K562 (cell line): ENCODE measurements around the gene LIX1L. TPM values are rescaled to one million over a fixed set of nuclear protein-coding genes. Genes with fewer than 3 reads are reported as not detected.

Source experiments
- ATF7 ChIP-seq: fragments of 450-650 bp; IDR thresholded peaks from 2 replicates; pipeline ENCODE4 v1.7.1; 2014; ENCODE audit warnings: mild to moderate bottlenecking, moderate library complexity
- CBFA2T3 ChIP-seq: fragments of 450-650 bp; IDR thresholded peaks from 2 replicates; pipeline ENCODE4 v1.6.1; 2017
- DMBX1 ChIP-seq: fragments of 250-450 bp; sonication (Bioruptor Pico); IDR thresholded peaks from 2 replicates; pipeline ENCODE4 v1.8.0; 2022; ENCODE audit warnings: inconsistent platforms, mild to moderate bottlenecking, moderate library complexity, borderline replicate concordance
- FOXP1 ChIP-seq: sonication (generic); formaldehyde crosslinking; IDR thresholded peaks from 2 replicates; pipeline ENCODE4 v1.8.0; 2022; ENCODE audit warnings: mild to moderate bottlenecking, missing genetic modification reagents
- GATA2 ChIP-seq: sonication (generic); formaldehyde crosslinking; IDR thresholded peaks from 2 replicates; pipeline ENCODE4 v1.4.0; 2020; ENCODE audit warnings: mild to moderate bottlenecking, missing genetic modification reagents
- HES1 ChIP-seq: fragments of 450-650 bp; IDR thresholded peaks from 2 replicates; pipeline ENCODE4 v1.6.1; 2016; ENCODE audit warnings: low read depth, mild to moderate bottlenecking, moderate library complexity
- NR4A1 ChIP-seq, 2 experiments: fragments of 250-450 bp in 1 of 2; fragments of 450-650 bp in 1 of 2; sonication (Bioruptor Pico) in 1 of 2; IDR thresholded peaks; 2 replicates each; pipeline versions ENCODE4 v1.4.0 to v1.6.1; 2016 to 2020; ENCODE audit warnings: mild to moderate bottlenecking in 2 of 2, missing compliant biosample characterization in 1 of 2, missing genetic modification characterization in 1 of 2, moderate library complexity in 1 of 2
- NRF1 ChIP-seq, 2 experiments: fragments of 450-650 bp; IDR thresholded peaks in 1 of 2; conservative IDR thresholded peaks in 1 of 2; 2 replicates each; pipeline ENCODE4 v1.6.1; 2014; ENCODE audit warnings: mild to moderate bottlenecking in 2 of 2
- POLR2H ChIP-seq: IDR thresholded peaks from 2 replicates; pipeline ENCODE4 v1.6.1; 2016; ENCODE audit warnings: missing genetic modification characterization, low read depth, mild to moderate bottlenecking, control low read depth, missing compliant biosample characterization, moderate library complexity
- SAP30 ChIP-seq: fragments of 200-600 bp; sonication (generic); IDR thresholded peaks from 2 replicates; pipeline ENCODE4 v1.6.1; 2012; ENCODE audit warnings: borderline replicate concordance, low read depth, mild to moderate bottlenecking, moderate library complexity, low read length, control low read depth, inconsistent platforms; ENCODE audit not compliant: insufficient read depth, poor library complexity, severe bottlenecking
- ZKSCAN8 ChIP-seq: fragments of 200-800 bp; sonication (Bioruptor generic); IDR thresholded peaks from 2 replicates; pipeline ENCODE4 v1.6.1; 2016; ENCODE audit warnings: missing genetic modification characterization, missing compliant biosample characterization
- ZNF609 ChIP-seq: sonication (generic); formaldehyde crosslinking; IDR thresholded peaks from 2 replicates; pipeline ENCODE4 v1.8.1; 2023; ENCODE audit warnings: missing genetic modification reagents, mild to moderate bottlenecking, borderline replicate concordance
- ZNF699 ChIP-seq: fragments of 250-450 bp; sonication (Bioruptor Pico); IDR thresholded peaks from 2 replicates; pipeline ENCODE4 v1.8.0; 2021; ENCODE audit warnings: mild to moderate bottlenecking, moderate library complexity; ENCODE audit not compliant: insufficient replicate concordance
- polyA plus RNA-seq, 8 experiments: library from polyadenylated mRNA; depleted of rRNA in 4 of 8; stranded (reverse) in 5 of 8; unstranded in 3 of 8; fragments of >200 nt; fragmentation: Nextera tagmentation in 2 of 8; fragmentation: Illumina TruSeq in 1 of 8; extraction: Ambion mirVana in 2 of 8; extraction: Trizol in 1 of 8; gene quantifications; 2 replicates each; pipeline versions ENCODE4 v1.2.1 to v1.2.3, GENCODE V29; 2011 to 2014; ENCODE audit warnings: inconsistent platforms in 1 of 8, missing spikeins in 1 of 8
- total RNA-seq, 7 experiments: library from RNA; depleted of rRNA in 6 of 7; stranded (reverse); fragments of >200 nt in 6 of 7; fragmentation: Illumina TruSeq in 2 of 7; extraction: Trizol in 2 of 7; gene quantifications; 2 replicates each; pipeline versions ENCODE4 v1.2.1 to v1.2.3, GENCODE V29; 2011 to 2021; ENCODE audit warnings: low replicate concordance in 1 of 7
- TF ChIP-seq, protein P1 (sequence below): fragments of 250-450 bp; sonication (Bioruptor Pico); IDR thresholded peaks from 2 replicates; pipeline ENCODE4 v1.5.0; 2021; ENCODE audit warnings: mild to moderate bottlenecking, borderline replicate concordance
- TF ChIP-seq, protein P2 (sequence below): sonication (generic); formaldehyde crosslinking; IDR thresholded peaks from 2 replicates; pipeline ENCODE4 v1.8.1; 2023; ENCODE audit warnings: mild to moderate bottlenecking, missing genetic modification reagents, moderate library complexity

Gene LIX1L
- total and polyA plus RNA-seq, 9 of the 15 experiments (the other 6 are each of a cell fraction or from before 2014, with no cell fraction given): 4.6 to 26.5 (median 12.5) TPM

DNA sequence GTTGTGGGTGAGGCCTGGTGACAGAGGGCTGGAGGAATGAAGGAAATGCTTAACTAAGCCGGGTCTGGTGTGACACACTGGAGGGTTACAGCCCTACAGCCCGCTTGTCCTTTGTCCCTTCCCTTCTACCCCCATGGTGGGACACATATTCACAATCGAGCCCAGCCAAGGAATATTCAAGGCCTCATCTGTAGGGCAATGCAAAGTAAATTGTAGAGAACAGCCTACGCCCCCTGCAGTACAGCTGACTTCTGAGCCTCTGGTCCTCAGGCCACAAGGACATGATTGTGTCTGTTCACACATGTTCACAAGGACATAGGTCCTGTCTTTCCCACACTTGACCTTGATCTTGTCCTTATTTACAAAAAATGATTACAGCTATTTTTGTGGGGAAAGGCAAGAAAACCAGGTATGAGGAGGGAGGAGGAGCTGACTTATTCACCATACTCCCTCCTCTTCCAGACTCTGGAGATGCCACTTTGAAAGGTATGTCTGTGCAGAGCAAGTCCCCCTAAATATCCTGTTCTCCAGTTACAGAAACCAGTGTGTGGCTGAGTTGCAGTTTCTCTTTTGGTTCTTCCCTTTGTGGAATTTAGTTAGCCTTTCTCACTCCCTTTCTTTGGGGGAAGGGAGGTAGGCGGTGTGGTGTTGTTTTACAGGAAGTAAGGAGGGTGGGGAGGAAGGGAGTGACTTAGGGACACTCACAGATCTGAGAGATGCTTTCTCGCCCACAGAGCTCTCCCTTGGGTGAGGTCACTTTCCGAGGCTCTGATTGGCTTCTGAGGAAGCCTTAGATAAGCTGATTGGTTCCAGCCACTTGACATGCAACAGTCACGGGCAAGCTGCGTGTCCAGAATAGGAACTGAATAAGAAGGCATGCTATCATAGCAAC lies 21.3 kb upstream of the LIX1L start (continued):
- TF ChIP-seq ZNF609 (CRISPR knock-in tag) (no peak), GATA2 (CRISPR knock-in tag) (peak; percentile 73), NR4A1 (CRISPR knock-in tag; IDR thresholded peaks at IDR 0.05) (0 out of 2 replicates have a peak, but pooled peaks have one; percentile 29), NR4A1 (tag; IDR thresholded peaks at IDR 0.05) (peak; percentile 78), ATF7 (peak; percentile 100), FOXP1 (no peak), ZNF699 (CRISPR knock-in tag) (no peak), SAP30 (peak; percentile 57), CBFA2T3 (0 out of 2 replicates have a peak, but pooled peaks have one; percentile 27), DMBX1 (peak; percentile 78; the same call in 1 of the 2 replicates), POLR2H (peak; percentile 85), NRF1 (conservative IDR thresholded peaks at IDR 0.05 in 1 of 2, IDR thresholded peaks at IDR 0.05 in 1 of 2) (peak; percentile 11 to 44; a peak in 2 of 4 replicates), ZKSCAN8 (CRISPR knock-in tag) (peak; percentile 74), HES1 (no peak; the same call in 1 of the 2 replicates)
- TF ChIP-seq, protein P1, sequence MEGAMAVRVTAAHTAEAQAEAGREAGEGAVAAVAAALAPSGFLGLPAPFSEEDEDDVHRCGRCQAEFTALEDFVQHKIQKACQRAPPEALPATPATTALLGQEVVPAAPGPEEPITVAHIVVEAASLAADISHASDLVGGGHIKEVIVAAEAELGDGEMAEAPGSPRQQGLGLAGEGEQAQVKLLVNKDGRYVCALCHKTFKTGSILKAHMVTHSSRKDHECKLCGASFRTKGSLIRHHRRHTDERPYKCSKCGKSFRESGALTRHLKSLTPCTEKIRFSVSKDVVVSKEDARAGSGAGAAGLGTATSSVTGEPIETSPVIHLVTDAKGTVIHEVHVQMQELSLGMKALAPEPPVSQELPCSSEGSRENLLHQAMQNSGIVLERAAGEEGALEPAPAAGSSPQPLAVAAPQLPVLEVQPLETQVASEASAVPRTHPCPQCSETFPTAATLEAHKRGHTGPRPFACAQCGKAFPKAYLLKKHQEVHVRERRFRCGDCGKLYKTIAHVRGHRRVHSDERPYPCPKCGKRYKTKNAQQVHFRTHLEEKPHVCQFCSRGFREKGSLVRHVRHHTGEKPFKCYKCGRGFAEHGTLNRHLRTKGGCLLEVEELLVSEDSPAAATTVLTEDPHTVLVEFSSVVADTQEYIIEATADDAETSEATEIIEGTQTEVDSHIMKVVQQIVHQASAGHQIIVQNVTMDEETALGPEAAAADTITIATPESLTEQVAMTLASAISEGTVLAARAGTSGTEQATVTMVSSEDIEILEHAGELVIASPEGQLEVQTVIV (CRISPR knock-in tag): no peak
- TF ChIP-seq, protein P2, sequence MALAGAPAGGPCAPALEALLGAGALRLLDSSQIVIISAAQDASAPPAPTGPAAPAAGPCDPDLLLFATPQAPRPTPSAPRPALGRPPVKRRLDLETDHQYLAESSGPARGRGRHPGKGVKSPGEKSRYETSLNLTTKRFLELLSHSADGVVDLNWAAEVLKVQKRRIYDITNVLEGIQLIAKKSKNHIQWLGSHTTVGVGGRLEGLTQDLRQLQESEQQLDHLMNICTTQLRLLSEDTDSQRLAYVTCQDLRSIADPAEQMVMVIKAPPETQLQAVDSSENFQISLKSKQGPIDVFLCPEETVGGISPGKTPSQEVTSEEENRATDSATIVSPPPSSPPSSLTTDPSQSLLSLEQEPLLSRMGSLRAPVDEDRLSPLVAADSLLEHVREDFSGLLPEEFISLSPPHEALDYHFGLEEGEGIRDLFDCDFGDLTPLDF (CRISPR knock-in tag): no peak
